ENCODE measurements around the gene TEKT5.

TEKT5 gene

GRCh38 chr16:10676284-10676683, 18.4 kb downstream of the TEKT5 start:
- Histone ChIP-seq H3K9me2 (replicated peaks; ENCODE audit: insufficient read depth, low read length) (no peaks in the 10 kb centered on the region), H2AFZ (ENCODE audit: low read depth, low read length, severe bottlenecking) (no peak overlapping the region), H3K4me3 (ENCODE audit: insufficient read depth, low read length, poor library complexity, severe bottlenecking) (no peak overlapping the region), H3K27ac (ENCODE audit: low read depth, low read length) (no peak overlapping the region), H3K79me2 (ENCODE audit: insufficient read depth, low read length) (no peaks in the 10 kb centered on the region), H3F3A (ENCODE audit: insufficient read depth) (no peaks in the 10 kb centered on the region), H3K36me3 (ENCODE audit: low read length) (no peaks in the 10 kb centered on the region), H3K27me3 (ENCODE audit: low read length) (no peaks in the 10 kb centered on the region), H3K9me3 (ENCODE audit: insufficient read depth, low read length) (no peaks in the 10 kb centered on the region), H4K20me1 (ENCODE audit: low read depth, low read length) (no peaks in the 10 kb centered on the region), H3K9ac (ENCODE audit: low read length) (no peak overlapping the region), H3K4me2 (ENCODE audit: low read depth, low read length, poor library complexity, severe bottlenecking) (no peak overlapping the region)
- TF ChIP-seq EZH2phosphoT487 (conservative IDR thresholded peaks at IDR 0.05; ENCODE audit: low read length) (no peak), CTCF (IDR thresholded peaks at IDR 0.05; ENCODE audit: insufficient read depth, low read length, poor library complexity, severe bottlenecking) (no peak)

GRCh38 chr16:10675861-10676260, 18.9 kb downstream of the TEKT5 start:
- Histone ChIP-seq H4K20me1 (ENCODE audit: low read depth, low read length) (no peaks in the 10 kb centered on the region), H3K27ac (ENCODE audit: low read depth, low read length) (no peak overlapping the region), H3F3A (ENCODE audit: insufficient read depth) (no peaks in the 10 kb centered on the region), H3K36me3 (ENCODE audit: low read length) (no peaks in the 10 kb centered on the region), H3K79me2 (ENCODE audit: insufficient read depth, low read length) (no peaks in the 10 kb centered on the region), H3K9ac (ENCODE audit: low read length) (no peak overlapping the region), H3K9me3 (ENCODE audit: insufficient read depth, low read length) (no peaks in the 10 kb centered on the region), H3K4me2 (ENCODE audit: low read depth, low read length, poor library complexity, severe bottlenecking) (no peak overlapping the region), H3K27me3 (ENCODE audit: low read length) (no peaks in the 10 kb centered on the region), H2AFZ (ENCODE audit: low read depth, low read length, severe bottlenecking) (no peak overlapping the region), H3K9me2 (replicated peaks; ENCODE audit: insufficient read depth, low read length) (no peaks in the 10 kb centered on the region), H3K4me3 (ENCODE audit: insufficient read depth, low read length, poor library complexity, severe bottlenecking) (no peak overlapping the region)
- TF ChIP-seq EZH2phosphoT487 (conservative IDR thresholded peaks at IDR 0.05; ENCODE audit: low read length), result no peak
- TF ChIP-seq CTCF (IDR thresholded peaks at IDR 0.05; ENCODE audit: insufficient read depth, low read length, poor library complexity, severe bottlenecking), result no peak

GRCh38 chr16:10675216-10675615, 19.5 kb downstream of the TEKT5 start:
- H2AFZ ChIP-seq (ENCODE audit: low read depth, low read length, severe bottlenecking), result no peak overlapping the region
- no peaks in the 10 kb centered on the region for H3F3A ChIP-seq (ENCODE audit: insufficient read depth)
- H3K9ac ChIP-seq (ENCODE audit: low read length), result no peak overlapping the region
- no peaks in the 10 kb centered on the region for H3K9me2 ChIP-seq (replicated peaks; ENCODE audit: insufficient read depth, low read length)
- no peaks in the 10 kb centered on the region for H4K20me1 ChIP-seq (ENCODE audit: low read depth, low read length)
- H3K9me3 ChIP-seq (ENCODE audit: insufficient read depth, low read length), result no peaks in the 10 kb centered on the region
- H3K4me2 ChIP-seq (ENCODE audit: low read depth, low read length, poor library complexity, severe bottlenecking), result no peak overlapping the region
- H3K36me3 ChIP-seq (ENCODE audit: low read length), result no peaks in the 10 kb centered on the region
- TF ChIP-seq EZH2phosphoT487 (conservative IDR thresholded peaks at IDR 0.05; ENCODE audit: low read length) (no peak), CTCF (IDR thresholded peaks at IDR 0.05; ENCODE audit: insufficient read depth, low read length, poor library complexity, severe bottlenecking) (no peak)
- H3K27me3 ChIP-seq (ENCODE audit: low read length), result no peaks in the 10 kb centered on the region
- H3K27ac ChIP-seq (ENCODE audit: low read depth, low read length), result no peak overlapping the region
- H3K79me2 ChIP-seq (ENCODE audit: insufficient read depth, low read length), result no peaks in the 10 kb centered on the region
- no peak overlapping the region for H3K4me3 ChIP-seq (ENCODE audit: insufficient read depth, low read length, poor library complexity, severe bottlenecking)

Data from SU-DHL-6 (cell line).